ENCODE measurements around the gene RELT. TPM values are rescaled to one million over a fixed set of nuclear protein-coding genes. Genes with fewer than 3 reads are reported as not detected.

RELT gene
- total and polyA plus RNA-seq, 2 of the 13 experiments (the other 11 are each of a cell fraction or from before 2014, with no cell fraction given), result 2.5 to 4.7 TPM

DNA sequence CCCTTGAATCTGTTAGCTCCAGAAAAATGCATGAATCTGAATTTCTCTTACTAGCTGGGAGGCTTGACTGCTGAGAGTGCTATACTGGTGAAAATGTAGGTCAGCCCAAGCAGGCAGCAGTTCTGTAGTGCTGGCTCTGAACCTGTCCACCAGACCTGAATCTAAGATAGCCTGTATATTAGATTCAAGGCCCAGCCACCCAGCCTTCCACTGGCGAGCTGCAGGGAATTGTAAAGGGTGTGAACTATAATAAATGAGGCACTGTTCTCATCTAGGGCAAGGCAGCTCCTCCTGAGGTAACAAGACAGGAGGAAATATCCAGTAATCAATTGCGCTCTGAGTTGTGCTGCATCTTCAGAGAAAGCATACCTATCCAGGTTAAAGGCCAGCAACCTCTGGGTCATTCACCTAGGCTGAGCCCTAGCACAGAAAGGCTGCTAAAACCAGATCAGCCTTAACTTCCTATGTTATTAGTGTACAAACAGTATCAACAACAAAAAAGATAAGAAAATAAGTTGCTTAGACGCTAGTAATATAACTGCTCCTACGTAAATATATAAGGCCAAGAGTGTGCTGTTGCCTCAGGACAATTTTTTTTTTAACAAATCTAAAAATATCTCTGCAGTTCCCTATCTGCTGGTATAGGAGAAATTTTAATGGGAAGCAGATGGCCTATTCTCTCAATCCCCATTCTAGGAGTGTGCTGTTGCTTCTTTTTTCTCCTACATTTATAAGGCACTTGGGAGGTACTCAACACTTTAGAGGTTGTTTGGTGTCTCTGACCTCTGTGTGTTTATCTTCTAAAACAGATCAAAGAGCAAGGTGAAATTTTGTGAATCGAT is 63.0 kb downstream of the RELT start (continued):
- TF ChIP-seq, protein P1, sequence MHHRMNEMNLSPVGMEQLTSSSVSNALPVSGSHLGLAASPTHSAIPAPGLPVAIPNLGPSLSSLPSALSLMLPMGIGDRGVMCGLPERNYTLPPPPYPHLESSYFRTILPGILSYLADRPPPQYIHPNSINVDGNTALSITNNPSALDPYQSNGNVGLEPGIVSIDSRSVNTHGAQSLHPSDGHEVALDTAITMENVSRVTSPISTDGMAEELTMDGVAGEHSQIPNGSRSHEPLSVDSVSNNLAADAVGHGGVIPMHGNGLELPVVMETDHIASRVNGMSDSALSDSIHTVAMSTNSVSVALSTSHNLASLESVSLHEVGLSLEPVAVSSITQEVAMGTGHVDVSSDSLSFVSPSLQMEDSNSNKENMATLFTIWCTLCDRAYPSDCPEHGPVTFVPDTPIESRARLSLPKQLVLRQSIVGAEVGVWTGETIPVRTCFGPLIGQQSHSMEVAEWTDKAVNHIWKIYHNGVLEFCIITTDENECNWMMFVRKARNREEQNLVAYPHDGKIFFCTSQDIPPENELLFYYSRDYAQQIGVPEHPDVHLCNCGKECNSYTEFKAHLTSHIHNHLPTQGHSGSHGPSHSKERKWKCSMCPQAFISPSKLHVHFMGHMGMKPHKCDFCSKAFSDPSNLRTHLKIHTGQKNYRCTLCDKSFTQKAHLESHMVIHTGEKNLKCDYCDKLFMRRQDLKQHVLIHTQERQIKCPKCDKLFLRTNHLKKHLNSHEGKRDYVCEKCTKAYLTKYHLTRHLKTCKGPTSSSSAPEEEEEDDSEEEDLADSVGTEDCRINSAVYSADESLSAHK (CRISPR knock-in tag; IDR thresholded peaks at IDR 0.05; ENCODE audit: borderline replicate concordance), result no peak
- no peak for TF ChIP-seq ZNF777 (CRISPR knock-in tag; IDR thresholded peaks at IDR 0.05)
- TF ChIP-seq RFXANK (CRISPR knock-in tag; IDR thresholded peaks at IDR 0.05), result no peak
- no peak for TF ChIP-seq RFX3 (CRISPR knock-in tag; IDR thresholded peaks at IDR 0.05)
- no peak for TF ChIP-seq MLLT10 (CRISPR knock-in tag; IDR thresholded peaks at IDR 0.05)
- TF ChIP-seq NONO (IDR thresholded peaks at IDR 0.05), result no peak
- 0 out of 2 replicates have a peak, but pooled peaks have one; percentile 41 for TF ChIP-seq NONO (CRISPR knock-in tag; conservative IDR thresholded peaks at IDR 0.05)
- TF ChIP-seq AHR (CRISPR knock-in tag; IDR thresholded peaks at IDR 0.05), result no peak
- TF ChIP-seq TEAD3 (CRISPR knock-in tag; optimal IDR thresholded peaks at IDR 0.05; ENCODE audit: borderline replicate concordance), result no peak
- TF ChIP-seq KMT2A (CRISPR knock-in tag; IDR thresholded peaks at IDR 0.05), result no peak
- no peak for TF ChIP-seq SIX1 (CRISPR knock-in tag; IDR thresholded peaks at IDR 0.05; ENCODE audit: borderline replicate concordance)
- TF ChIP-seq MED1 (CRISPR knock-in tag; IDR thresholded peaks at IDR 0.05), result no peak
- no peak for TF ChIP-seq FOSL1 (CRISPR knock-in tag; IDR thresholded peaks at IDR 0.05; ENCODE audit: borderline replicate concordance)
- TF ChIP-seq, protein P2, sequence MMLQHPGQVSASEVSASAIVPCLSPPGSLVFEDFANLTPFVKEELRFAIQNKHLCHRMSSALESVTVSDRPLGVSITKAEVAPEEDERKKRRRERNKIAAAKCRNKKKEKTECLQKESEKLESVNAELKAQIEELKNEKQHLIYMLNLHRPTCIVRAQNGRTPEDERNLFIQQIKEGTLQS (CRISPR knock-in tag; IDR thresholded peaks at IDR 0.05), result no peak
- TF ChIP-seq NR2F6 (IDR thresholded peaks at IDR 0.05), result peak; percentile 87
- peak; percentile 63 for TF ChIP-seq NR2F6 (CRISPR knock-in tag; IDR thresholded peaks at IDR 0.05)
- TF ChIP-seq ZNF83 (CRISPR knock-in tag; IDR thresholded peaks at IDR 0.05; ENCODE audit: borderline replicate concordance), result no peak
- TF ChIP-seq TARDBP (CRISPR knock-in tag; IDR thresholded peaks at IDR 0.05), result no peak
- no peak for TF ChIP-seq ZNF660 (CRISPR knock-in tag; IDR thresholded peaks at IDR 0.05; ENCODE audit: borderline replicate concordance, low read depth)
- TF ChIP-seq, protein P3, sequence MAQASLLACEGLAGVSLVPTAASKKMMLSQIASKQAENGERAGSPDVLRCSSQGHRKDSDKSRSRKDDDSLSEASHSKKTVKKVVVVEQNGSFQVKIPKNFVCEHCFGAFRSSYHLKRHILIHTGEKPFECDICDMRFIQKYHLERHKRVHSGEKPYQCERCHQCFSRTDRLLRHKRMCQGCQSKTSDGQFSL (CRISPR knock-in tag; IDR thresholded peaks at IDR 0.05), result no peak
- no peak for TF ChIP-seq ZNF772 (CRISPR knock-in tag; IDR thresholded peaks at IDR 0.05)
- TF ChIP-seq, protein P4, sequence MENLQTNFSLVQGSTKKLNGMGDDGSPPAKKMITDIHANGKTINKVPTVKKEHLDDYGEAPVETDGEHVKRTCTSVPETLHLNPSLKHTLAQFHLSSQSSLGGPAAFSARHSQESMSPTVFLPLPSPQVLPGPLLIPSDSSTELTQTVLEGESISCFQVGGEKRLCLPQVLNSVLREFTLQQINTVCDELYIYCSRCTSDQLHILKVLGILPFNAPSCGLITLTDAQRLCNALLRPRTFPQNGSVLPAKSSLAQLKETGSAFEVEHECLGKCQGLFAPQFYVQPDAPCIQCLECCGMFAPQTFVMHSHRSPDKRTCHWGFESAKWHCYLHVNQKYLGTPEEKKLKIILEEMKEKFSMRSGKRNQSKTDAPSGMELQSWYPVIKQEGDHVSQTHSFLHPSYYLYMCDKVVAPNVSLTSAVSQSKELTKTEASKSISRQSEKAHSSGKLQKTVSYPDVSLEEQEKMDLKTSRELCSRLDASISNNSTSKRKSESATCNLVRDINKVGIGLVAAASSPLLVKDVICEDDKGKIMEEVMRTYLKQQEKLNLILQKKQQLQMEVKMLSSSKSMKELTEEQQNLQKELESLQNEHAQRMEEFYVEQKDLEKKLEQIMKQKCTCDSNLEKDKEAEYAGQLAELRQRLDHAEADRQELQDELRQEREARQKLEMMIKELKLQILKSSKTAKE (CRISPR knock-in tag; IDR thresholded peaks at IDR 0.05; ENCODE audit: borderline replicate concordance), result no peak
- no peak for TF ChIP-seq ZSCAN9 (CRISPR knock-in tag; IDR thresholded peaks at IDR 0.05; ENCODE audit: borderline replicate concordance)
- TF ChIP-seq ZKSCAN1 (IDR thresholded peaks at IDR 0.05; ENCODE audit: low read length), result no peak
- no peak for TF ChIP-seq NFE2L2 (IDR thresholded peaks at IDR 0.05; ENCODE audit: low read length)
- TF ChIP-seq, protein P5, sequence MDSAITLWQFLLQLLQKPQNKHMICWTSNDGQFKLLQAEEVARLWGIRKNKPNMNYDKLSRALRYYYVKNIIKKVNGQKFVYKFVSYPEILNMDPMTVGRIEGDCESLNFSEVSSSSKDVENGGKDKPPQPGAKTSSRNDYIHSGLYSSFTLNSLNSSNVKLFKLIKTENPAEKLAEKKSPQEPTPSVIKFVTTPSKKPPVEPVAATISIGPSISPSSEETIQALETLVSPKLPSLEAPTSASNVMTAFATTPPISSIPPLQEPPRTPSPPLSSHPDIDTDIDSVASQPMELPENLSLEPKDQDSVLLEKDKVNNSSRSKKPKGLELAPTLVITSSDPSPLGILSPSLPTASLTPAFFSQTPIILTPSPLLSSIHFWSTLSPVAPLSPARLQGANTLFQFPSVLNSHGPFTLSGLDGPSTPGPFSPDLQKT (CRISPR knock-in tag; IDR thresholded peaks at IDR 0.05; ENCODE audit: borderline replicate concordance), result no peak
- no peak for TF ChIP-seq HNRNPL (IDR thresholded peaks at IDR 0.05; ENCODE audit: low read depth, low read length)
